ENCODE measurements around the gene ZFYVE28. TPM values are rescaled to one million over a fixed set of nuclear protein-coding genes. Genes with fewer than 3 reads are reported as not detected.

The ZFYVE28 gene
- total RNA-seq, 2 experiments from 2014 or later, result 26.2 to 28.0 TPM

GRCh38 chr4:2337131-2337723 lies 81.2 kb downstream of the ZFYVE28 start:
- H3K9me3 ChIP-seq (ENCODE audit: control insufficient read depth in 1 of 2, insufficient read depth in 1 of 2, low read length in 2 of 2), result no peaks in the 10 kb centered on the region
- no peak overlapping the region for H3K4me3 Mint-ChIP-seq
- peaks cover 11% of the 10 kb centered on the region for H3K4me1 ChIP-seq (ENCODE audit: insufficient read depth, low read length)
- no peaks in the 10 kb centered on the region for H3K4me1 Mint-ChIP-seq (ENCODE audit: low read depth)
- H3K4me3 ChIP-seq (ENCODE audit: low read length), result no peak overlapping the region
- ChIA-PET CTCF (no interaction called here), POLR2A (no interaction called here)
- no peak for TF ChIP-seq CTCF (IDR thresholded peaks at IDR 0.05)
- no peaks in the 10 kb centered on the region for H3K9me3 Mint-ChIP-seq
- H3K36me3 ChIP-seq (ENCODE audit: insufficient read depth, low read length), result peaks cover 38% of the 10 kb centered on the region
- no peak for ATAC-seq (ENCODE audit: poor library complexity)
- intact Hi-C loops (cut with DNase I, micrococcal nuclease), result no loop called here
- no peak for DNase-seq
- no peak overlapping the region for H3K27ac ChIP-seq (ENCODE audit: low read depth in 1 of 2, low read length in 2 of 2)
- peaks cover 26% of the 10 kb centered on the region for H3K36me3 Mint-ChIP-seq (ENCODE audit: low read depth)
- no peaks in the 10 kb centered on the region for H3K27me3 Mint-ChIP-seq
- no peaks in the 10 kb centered on the region for H3K27me3 ChIP-seq (ENCODE audit: control insufficient read depth in 1 of 2, insufficient read depth in 2 of 2, low read length in 2 of 2)
- no peak overlapping the region for H3K27ac Mint-ChIP-seq

DNA sequence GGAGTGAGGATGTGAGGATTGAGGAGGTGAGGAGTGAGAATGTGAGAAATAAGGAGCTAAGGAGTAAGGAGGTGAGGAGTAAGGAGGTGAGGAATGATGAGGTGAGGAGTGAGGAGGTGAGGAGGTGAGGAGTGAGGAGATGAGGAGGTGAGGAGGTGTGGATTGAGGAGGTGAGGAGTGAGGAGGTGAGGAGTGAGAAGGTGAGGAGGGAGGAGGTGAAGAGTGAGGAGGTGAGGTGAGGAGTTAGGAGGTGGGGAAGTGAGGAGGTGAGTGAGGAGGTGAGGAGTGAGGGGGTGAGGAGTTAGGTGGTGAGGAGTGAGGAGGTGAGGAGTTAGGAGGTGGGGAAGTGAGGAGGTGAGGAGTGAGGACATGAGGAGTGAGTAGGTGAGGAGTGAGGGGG lies 81.8 kb downstream of the ZFYVE28 start:
- Mint-ChIP-seq H3K9me3 (no peaks in the 10 kb centered on the region), H3K27ac (no peak overlapping the region), H3K27me3 (no peaks in the 10 kb centered on the region), H3K4me3 (no peak overlapping the region), H3K4me1 (ENCODE audit: low read depth) (no peaks in the 10 kb centered on the region), H3K36me3 (ENCODE audit: low read depth) (peaks cover 26% of the 10 kb centered on the region)
- no peak for ATAC-seq (ENCODE audit: poor library complexity)
- ChIA-PET POLR2A (no interaction called here), CTCF (no interaction called here)
- H3K4me3 ChIP-seq (ENCODE audit: low read length), result no peak overlapping the region
- TF ChIP-seq CTCF (IDR thresholded peaks at IDR 0.05), result no peak
- peaks cover 11% of the 10 kb centered on the region for H3K4me1 ChIP-seq (ENCODE audit: insufficient read depth, low read length)
- H3K27ac ChIP-seq (ENCODE audit: low read depth in 1 of 2, low read length in 2 of 2), result no peak overlapping the region
- H3K9me3 ChIP-seq (ENCODE audit: control insufficient read depth in 1 of 2, insufficient read depth in 1 of 2, low read length in 2 of 2), result no peaks in the 10 kb centered on the region
- H3K36me3 ChIP-seq (ENCODE audit: insufficient read depth, low read length), result peaks cover 37% of the 10 kb centered on the region
- intact Hi-C loops (cut with DNase I, micrococcal nuclease), result no loop called here
- H3K27me3 ChIP-seq (ENCODE audit: control insufficient read depth in 1 of 2, insufficient read depth in 2 of 2, low read length in 2 of 2), result no peaks in the 10 kb centered on the region
- no peak for DNase-seq

DNA sequence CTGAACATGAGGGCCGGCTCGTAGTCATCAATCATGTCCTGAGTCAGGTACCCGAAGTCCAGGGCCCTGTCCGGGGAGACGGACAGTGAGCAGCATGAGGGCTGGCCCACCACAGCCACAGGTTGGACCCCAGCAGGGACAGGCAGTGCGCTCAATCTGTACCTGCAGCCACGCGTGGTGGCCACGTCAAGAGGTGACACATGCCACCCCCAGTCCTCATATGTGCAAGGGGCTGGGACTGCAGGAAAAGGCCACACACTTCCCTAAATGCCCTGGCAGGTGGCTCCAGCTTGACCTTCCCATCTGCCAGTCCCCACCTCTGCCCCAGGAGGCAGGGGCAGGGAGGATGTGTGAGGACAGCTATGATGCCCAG lies 82.7 kb downstream of the ZFYVE28 start:
- H3K4me3 ChIP-seq (ENCODE audit: low read length), result no peak overlapping the region
- intact Hi-C loops (cut with DNase I, micrococcal nuclease), result no loop called here
- peaks cover 11% of the 10 kb centered on the region for H3K4me1 ChIP-seq (ENCODE audit: insufficient read depth, low read length)
- TF ChIP-seq CTCF (IDR thresholded peaks at IDR 0.05), result no peak
- no peaks in the 10 kb centered on the region for H3K27me3 ChIP-seq (ENCODE audit: control insufficient read depth in 1 of 2, insufficient read depth in 2 of 2, low read length in 2 of 2)
- CTCF ChIA-PET, result no interaction called here
- H3K27me3 Mint-ChIP-seq, result no peaks in the 10 kb centered on the region
- DNase-seq (no peak), ATAC-seq (ENCODE audit: poor library complexity) (no peak)
- H3K27ac ChIP-seq (ENCODE audit: low read depth in 1 of 2, low read length in 2 of 2), result no peak overlapping the region
- peaks cover 0 to 1% of the 10 kb centered on the region in 2 experiments for H3K9me3 ChIP-seq (ENCODE audit: control insufficient read depth in 1 of 2, insufficient read depth in 1 of 2, low read length in 2 of 2)
- no peaks in the 10 kb centered on the region for H3K4me1 Mint-ChIP-seq (ENCODE audit: low read depth)
- no peaks in the 10 kb centered on the region for H3K9me3 Mint-ChIP-seq
- no peak overlapping the region for H3K27ac Mint-ChIP-seq
- H3K4me3 Mint-ChIP-seq, result no peak overlapping the region
- POLR2A ChIA-PET, result interaction anchor here (0.8 kb wide), 1 partner anchor 94 kb away, joined by 3 read pairs; the partner anchor contains the start of genes HAUS3 and POLN
- peaks cover 28% of the 10 kb centered on the region for H3K36me3 ChIP-seq (ENCODE audit: insufficient read depth, low read length)
- H3K36me3 Mint-ChIP-seq (ENCODE audit: low read depth), result peaks cover 26% of the 10 kb centered on the region

Measured in CD4-positive, alpha-beta T cell (primary cell).